ENCODE results near the gene CTBP2.

Gene CTBP2

GRCh38 chr10:125137601-125138438 lies 22.5 kb downstream of the CTBP2 start:
- H3K27me3 ChIP-seq (ENCODE audit: control insufficient read depth, insufficient read depth, low read length): no peaks in the 10 kb centered on the region
- H3K36me3 ChIP-seq (ENCODE audit: insufficient read depth, low read length): peaks cover 36% of the 10 kb centered on the region
- no peak overlapping the region for H3K4me2 ChIP-seq (ENCODE audit: low read length)
- H3K9ac ChIP-seq (ENCODE audit: low read depth, low read length): no peak overlapping the region
- H3K4me1 ChIP-seq (ENCODE audit: control insufficient read depth, insufficient read depth, low read length): peaks cover 19% of the 10 kb centered on the region
- no peak overlapping the region for H3K4me3 ChIP-seq (ENCODE audit: low read length)
- no peaks in the 10 kb centered on the region for H3K9me3 ChIP-seq (replicated peaks; ENCODE audit: low read length)

- peaks cover 47% of the 10 kb centered on the region for H3K36me3 ChIP-seq (ENCODE audit: insufficient read depth, low read length)
- no peaks in the 10 kb centered on the region for H3K9me3 ChIP-seq (replicated peaks; ENCODE audit: low read length)
- no peak overlapping the region for H3K4me3 ChIP-seq (ENCODE audit: low read length)
- no peak overlapping the region for H3K4me2 ChIP-seq (ENCODE audit: low read length)
- H3K9ac ChIP-seq (ENCODE audit: low read depth, low read length): no peak overlapping the region
- H3K27me3 ChIP-seq (ENCODE audit: control insufficient read depth, insufficient read depth, low read length): no peaks in the 10 kb centered on the region
- peaks cover 14% of the 10 kb centered on the region for H3K4me1 ChIP-seq (ENCODE audit: control insufficient read depth, insufficient read depth, low read length)
Measured at GRCh38 chr10:125136087-125136486, 24.3 kb downstream of the CTBP2 start.

- Histone ChIP-seq H3K36me3 (ENCODE audit: insufficient read depth, low read length) (peaks cover 51% of the 10 kb centered on the region), H3K27me3 (ENCODE audit: control insufficient read depth, insufficient read depth, low read length) (no peaks in the 10 kb centered on the region), H3K4me2 (ENCODE audit: low read length) (no peak overlapping the region), H3K4me1 (ENCODE audit: control insufficient read depth, insufficient read depth, low read length) (peaks cover 14% of the 10 kb centered on the region), H3K4me3 (ENCODE audit: low read length) (no peak overlapping the region), H3K9ac (ENCODE audit: low read depth, low read length) (no peak overlapping the region), H3K9me3 (replicated peaks; ENCODE audit: low read length) (no peaks in the 10 kb centered on the region)
Measured at GRCh38 chr10:125135771-125136035, 24.7 kb downstream of the CTBP2 start.

GRCh38 chr10:125134916-125135770 lies 25.2 kb downstream of the CTBP2 start:
- H3K36me3 ChIP-seq (ENCODE audit: insufficient read depth, low read length): peaks cover 53% of the 10 kb centered on the region
- no peaks in the 10 kb centered on the region for H3K27me3 ChIP-seq (ENCODE audit: control insufficient read depth, insufficient read depth, low read length)

GRCh38 chr10:125134483-125134848 lies 25.9 kb downstream of the CTBP2 start:
- H3K4me1 ChIP-seq (ENCODE audit: control insufficient read depth, insufficient read depth, low read length): peaks cover 14% of the 10 kb centered on the region
- peaks cover 57% of the 10 kb centered on the region for H3K36me3 ChIP-seq (ENCODE audit: insufficient read depth, low read length)
- H3K9me3 ChIP-seq (replicated peaks; ENCODE audit: low read length): no peaks in the 10 kb centered on the region

More at GRCh38 chr10:125134916-125135770, 25.2 kb downstream of the CTBP2 start:
- no peak overlapping the region for H3K4me3 ChIP-seq (ENCODE audit: low read length)
- no peak overlapping the region for H3K9ac ChIP-seq (ENCODE audit: low read depth, low read length)
- no peaks in the 10 kb centered on the region for H3K9me3 ChIP-seq (replicated peaks; ENCODE audit: low read length)
- H3K4me2 ChIP-seq (ENCODE audit: low read length): no peak overlapping the region
- H3K4me1 ChIP-seq (ENCODE audit: control insufficient read depth, insufficient read depth, low read length): peaks cover 14% of the 10 kb centered on the region

GRCh38 chr10:125133696-125134482 lies 26.5 kb downstream of the CTBP2 start:
- H3K27me3 ChIP-seq (ENCODE audit: control insufficient read depth, insufficient read depth, low read length): no peaks in the 10 kb centered on the region

More at GRCh38 chr10:125134483-125134848, 25.9 kb downstream of the CTBP2 start:
- H3K4me2 ChIP-seq (ENCODE audit: low read length): no peak overlapping the region
- no peaks in the 10 kb centered on the region for H3K27me3 ChIP-seq (ENCODE audit: control insufficient read depth, insufficient read depth, low read length)
- H3K4me3 ChIP-seq (ENCODE audit: low read length): no peak overlapping the region
- no peak overlapping the region for H3K9ac ChIP-seq (ENCODE audit: low read depth, low read length)

GRCh38 chr10:125132344-125132743 lies 28.0 kb downstream of the CTBP2 start:
- no peaks in the 10 kb centered on the region for H3K27me3 ChIP-seq (ENCODE audit: control insufficient read depth, insufficient read depth, low read length)
- peaks cover 14% of the 10 kb centered on the region for H3K4me1 ChIP-seq (ENCODE audit: control insufficient read depth, insufficient read depth, low read length)
- no peak overlapping the region for H3K9ac ChIP-seq (ENCODE audit: low read depth, low read length)
- H3K4me3 ChIP-seq (ENCODE audit: low read length): no peak overlapping the region
- peaks cover 58% of the 10 kb centered on the region for H3K36me3 ChIP-seq (ENCODE audit: insufficient read depth, low read length)
- no peak overlapping the region for H3K4me2 ChIP-seq (ENCODE audit: low read length)
- no peaks in the 10 kb centered on the region for H3K9me3 ChIP-seq (replicated peaks; ENCODE audit: low read length)

More at GRCh38 chr10:125133696-125134482, 26.5 kb downstream of the CTBP2 start:
- Histone ChIP-seq H3K4me1 (ENCODE audit: control insufficient read depth, insufficient read depth, low read length) (peaks cover 14% of the 10 kb centered on the region), H3K36me3 (ENCODE audit: insufficient read depth, low read length) (peaks cover 61% of the 10 kb centered on the region), H3K4me3 (ENCODE audit: low read length) (no peak overlapping the region), H3K9me3 (replicated peaks; ENCODE audit: low read length) (no peaks in the 10 kb centered on the region), H3K4me2 (ENCODE audit: low read length) (no peak overlapping the region), H3K9ac (ENCODE audit: low read depth, low read length) (no peak overlapping the region)

- no peak overlapping the region for H3K4me3 ChIP-seq (ENCODE audit: low read length)
- no peaks in the 10 kb centered on the region for H3K9me3 ChIP-seq (replicated peaks; ENCODE audit: low read length)
- H3K9ac ChIP-seq (ENCODE audit: low read depth, low read length): no peak overlapping the region
- no peaks in the 10 kb centered on the region for H3K27me3 ChIP-seq (ENCODE audit: control insufficient read depth, insufficient read depth, low read length)
- H3K4me2 ChIP-seq (ENCODE audit: low read length): no peak overlapping the region
- peaks cover 50% of the 10 kb centered on the region for H3K36me3 ChIP-seq (ENCODE audit: insufficient read depth, low read length)
- peaks cover 14% of the 10 kb centered on the region for H3K4me1 ChIP-seq (ENCODE audit: control insufficient read depth, insufficient read depth, low read length)
Measured at GRCh38 chr10:125130916-125131315, 29.4 kb downstream of the CTBP2 start.

- Histone ChIP-seq H3K4me2 (ENCODE audit: low read length) (no peak overlapping the region), H3K27me3 (ENCODE audit: control insufficient read depth, insufficient read depth, low read length) (no peaks in the 10 kb centered on the region), H3K4me3 (ENCODE audit: low read length) (no peak overlapping the region), H3K9ac (ENCODE audit: low read depth, low read length) (no peak overlapping the region), H3K4me1 (ENCODE audit: control insufficient read depth, insufficient read depth, low read length) (peaks cover 14% of the 10 kb centered on the region), H3K9me3 (replicated peaks; ENCODE audit: low read length) (no peaks in the 10 kb centered on the region), H3K36me3 (ENCODE audit: insufficient read depth, low read length) (peaks cover 43% of the 10 kb centered on the region)
Measured at GRCh38 chr10:125130260-125130659, 30.1 kb downstream of the CTBP2 start.

GRCh38 chr10:125129076-125129458 lies 31.3 kb downstream of the CTBP2 start:
- Histone ChIP-seq H3K9ac (ENCODE audit: low read depth, low read length) (no peak overlapping the region), H3K4me2 (ENCODE audit: low read length) (no peak overlapping the region), H3K36me3 (ENCODE audit: insufficient read depth, low read length) (peaks cover 43% of the 10 kb centered on the region), H3K4me3 (ENCODE audit: low read length) (no peak overlapping the region), H3K27me3 (ENCODE audit: control insufficient read depth, insufficient read depth, low read length) (no peaks in the 10 kb centered on the region), H3K4me1 (ENCODE audit: control insufficient read depth, insufficient read depth, low read length) (peaks cover 25% of the 10 kb centered on the region), H3K9me3 (replicated peaks; ENCODE audit: low read length) (no peaks in the 10 kb centered on the region)

- Histone ChIP-seq H3K9ac (ENCODE audit: low read depth, low read length) (no peak overlapping the region), H3K4me3 (ENCODE audit: low read length) (no peak overlapping the region), H3K27me3 (ENCODE audit: control insufficient read depth, insufficient read depth, low read length) (no peaks in the 10 kb centered on the region), H3K9me3 (replicated peaks; ENCODE audit: low read length) (no peaks in the 10 kb centered on the region), H3K36me3 (ENCODE audit: insufficient read depth, low read length) (peaks cover 43% of the 10 kb centered on the region), H3K4me1 (ENCODE audit: control insufficient read depth, insufficient read depth, low read length) (peaks cover 30% of the 10 kb centered on the region), H3K4me2 (ENCODE audit: low read length) (no peak overlapping the region)
Measured at GRCh38 chr10:125128397-125129075, 31.8 kb downstream of the CTBP2 start.
